ENCODE results near the gene CENPP.

The CENPP gene

DNA sequence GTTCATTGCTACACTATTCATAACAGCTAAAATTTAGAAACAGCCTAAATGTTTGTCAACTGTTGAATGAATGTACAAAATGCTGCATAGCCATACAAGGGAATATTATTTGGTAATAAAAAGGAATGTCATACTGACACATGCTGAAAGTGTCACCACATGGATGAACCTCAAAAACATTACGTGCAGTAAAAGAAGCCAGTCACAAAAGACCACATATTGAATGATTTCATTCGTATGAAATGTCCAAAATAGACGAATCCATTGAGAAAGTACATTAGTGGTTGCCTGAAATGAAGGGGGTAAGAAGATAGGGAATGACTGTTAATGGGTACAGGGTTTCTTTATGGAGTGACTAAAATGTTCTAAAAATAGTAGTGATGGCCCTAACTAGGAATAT, 221.6 kb downstream of the CENPP start:
- H3K4me3 ChIP-seq (ENCODE audit: low read depth, low read length): no peak overlapping the region
- no peak for DNase-seq (ENCODE audit: low read depth)
- TF ChIP-seq, protein P1, sequence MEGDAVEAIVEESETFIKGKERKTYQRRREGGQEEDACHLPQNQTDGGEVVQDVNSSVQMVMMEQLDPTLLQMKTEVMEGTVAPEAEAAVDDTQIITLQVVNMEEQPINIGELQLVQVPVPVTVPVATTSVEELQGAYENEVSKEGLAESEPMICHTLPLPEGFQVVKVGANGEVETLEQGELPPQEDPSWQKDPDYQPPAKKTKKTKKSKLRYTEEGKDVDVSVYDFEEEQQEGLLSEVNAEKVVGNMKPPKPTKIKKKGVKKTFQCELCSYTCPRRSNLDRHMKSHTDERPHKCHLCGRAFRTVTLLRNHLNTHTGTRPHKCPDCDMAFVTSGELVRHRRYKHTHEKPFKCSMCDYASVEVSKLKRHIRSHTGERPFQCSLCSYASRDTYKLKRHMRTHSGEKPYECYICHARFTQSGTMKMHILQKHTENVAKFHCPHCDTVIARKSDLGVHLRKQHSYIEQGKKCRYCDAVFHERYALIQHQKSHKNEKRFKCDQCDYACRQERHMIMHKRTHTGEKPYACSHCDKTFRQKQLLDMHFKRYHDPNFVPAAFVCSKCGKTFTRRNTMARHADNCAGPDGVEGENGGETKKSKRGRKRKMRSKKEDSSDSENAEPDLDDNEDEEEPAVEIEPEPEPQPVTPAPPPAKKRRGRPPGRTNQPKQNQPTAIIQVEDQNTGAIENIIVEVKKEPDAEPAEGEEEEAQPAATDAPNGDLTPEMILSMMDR (IDR thresholded peaks at IDR 0.05; ENCODE audit: low read depth, low read length): no peak
- TF ChIP-seq POLR2A (IDR thresholded peaks at IDR 0.05; ENCODE audit: extremely low read depth, insufficient read length) (no peak), MYC (IDR thresholded peaks at IDR 0.05; ENCODE audit: low read depth, low read length) (no peak)
- TF ChIP-seq, protein P2, sequence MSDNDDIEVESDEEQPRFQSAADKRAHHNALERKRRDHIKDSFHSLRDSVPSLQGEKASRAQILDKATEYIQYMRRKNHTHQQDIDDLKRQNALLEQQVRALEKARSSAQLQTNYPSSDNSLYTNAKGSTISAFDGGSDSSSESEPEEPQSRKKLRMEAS (IDR thresholded peaks at IDR 0.05; ENCODE audit: low read depth, low read length): no peak

GRCh38 chr9:92550765-92551164, 225.0 kb downstream of the CENPP start:
- no peak for DNase-seq (ENCODE audit: low read depth)
- TF ChIP-seq, protein P1 (IDR thresholded peaks at IDR 0.05; ENCODE audit: low read depth, low read length): no peak
- TF ChIP-seq MYC (IDR thresholded peaks at IDR 0.05; ENCODE audit: low read depth, low read length): no peak
- no peak for TF ChIP-seq POLR2A (IDR thresholded peaks at IDR 0.05; ENCODE audit: extremely low read depth, insufficient read length)
- TF ChIP-seq, protein P2 (IDR thresholded peaks at IDR 0.05; ENCODE audit: low read depth, low read length): no peak
- H3K4me3 ChIP-seq (ENCODE audit: low read depth, low read length): no peak overlapping the region

- H3K4me3 ChIP-seq (ENCODE audit: low read depth, low read length): no peak overlapping the region
- DNase-seq (ENCODE audit: low read depth): no peak
- TF ChIP-seq, protein P2 (IDR thresholded peaks at IDR 0.05; ENCODE audit: low read depth, low read length): no peak
These were observed 233.0 kb downstream of the CENPP start for GRCh38 chr9:92558612-92559374.

- TF ChIP-seq, protein P2 (IDR thresholded peaks at IDR 0.05; ENCODE audit: low read depth, low read length): no peak
- TF ChIP-seq MYC (IDR thresholded peaks at IDR 0.05; ENCODE audit: low read depth, low read length) (no peak), POLR2A (IDR thresholded peaks at IDR 0.05; ENCODE audit: extremely low read depth, insufficient read length) (no peak)
- TF ChIP-seq, protein P1 (IDR thresholded peaks at IDR 0.05; ENCODE audit: low read depth, low read length): no peak
- no peak for DNase-seq (ENCODE audit: low read depth)
- H3K4me3 ChIP-seq (ENCODE audit: low read depth, low read length): no peak overlapping the region
These were observed 235.9 kb downstream of the CENPP start for GRCh38 chr9:92561374-92562330.

DNA sequence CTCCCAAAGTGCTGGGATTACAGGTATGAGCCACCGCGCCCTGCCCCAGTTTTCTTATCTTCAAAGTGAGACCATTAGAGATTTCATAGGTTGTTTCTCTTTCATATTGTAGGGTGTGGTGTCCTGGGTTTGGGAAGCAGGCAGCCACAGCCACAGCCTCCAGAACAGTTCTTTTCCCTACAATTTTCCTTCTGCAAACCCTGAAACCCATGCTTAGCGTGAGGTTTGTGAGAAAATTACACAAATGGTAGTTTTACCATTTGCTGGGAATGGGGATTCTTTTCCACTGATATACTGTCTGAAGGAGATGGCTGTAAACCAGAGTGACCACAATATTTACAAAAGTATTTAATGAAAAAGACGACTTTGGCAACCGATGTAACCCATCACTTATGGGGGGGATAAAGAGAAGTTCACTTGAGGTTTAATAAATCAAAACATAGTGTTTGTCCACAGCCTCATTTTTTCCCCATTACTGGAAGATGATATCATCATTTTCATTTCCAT, 236.8 kb downstream of the CENPP start:
- TF ChIP-seq, protein P1 (IDR thresholded peaks at IDR 0.05; ENCODE audit: low read depth, low read length): no peak
- no peak for TF ChIP-seq POLR2A (IDR thresholded peaks at IDR 0.05; ENCODE audit: extremely low read depth, insufficient read length)
- TF ChIP-seq, protein P2 (IDR thresholded peaks at IDR 0.05; ENCODE audit: low read depth, low read length): no peak
- TF ChIP-seq MYC (IDR thresholded peaks at IDR 0.05; ENCODE audit: low read depth, low read length): no peak
- H3K4me3 ChIP-seq (ENCODE audit: low read depth, low read length): no peak overlapping the region
- DNase-seq (ENCODE audit: low read depth): no peak

Data from NB4 (cell line).